Activated gamma-delta T cell treated with anti-CD3 and anti-CD28 coated beads, Interleukin-2, amount 50 U/mL, for 16 hours (primary cell): ENCODE measurements around the gene MCTP2.

Experiments
- DNase-seq: peaks from one replicate; pipeline ENCODE4 v3.0.0-alpha.2; 2020; ENCODE audit warnings: low read depth

MCTP2 gene

DNA sequence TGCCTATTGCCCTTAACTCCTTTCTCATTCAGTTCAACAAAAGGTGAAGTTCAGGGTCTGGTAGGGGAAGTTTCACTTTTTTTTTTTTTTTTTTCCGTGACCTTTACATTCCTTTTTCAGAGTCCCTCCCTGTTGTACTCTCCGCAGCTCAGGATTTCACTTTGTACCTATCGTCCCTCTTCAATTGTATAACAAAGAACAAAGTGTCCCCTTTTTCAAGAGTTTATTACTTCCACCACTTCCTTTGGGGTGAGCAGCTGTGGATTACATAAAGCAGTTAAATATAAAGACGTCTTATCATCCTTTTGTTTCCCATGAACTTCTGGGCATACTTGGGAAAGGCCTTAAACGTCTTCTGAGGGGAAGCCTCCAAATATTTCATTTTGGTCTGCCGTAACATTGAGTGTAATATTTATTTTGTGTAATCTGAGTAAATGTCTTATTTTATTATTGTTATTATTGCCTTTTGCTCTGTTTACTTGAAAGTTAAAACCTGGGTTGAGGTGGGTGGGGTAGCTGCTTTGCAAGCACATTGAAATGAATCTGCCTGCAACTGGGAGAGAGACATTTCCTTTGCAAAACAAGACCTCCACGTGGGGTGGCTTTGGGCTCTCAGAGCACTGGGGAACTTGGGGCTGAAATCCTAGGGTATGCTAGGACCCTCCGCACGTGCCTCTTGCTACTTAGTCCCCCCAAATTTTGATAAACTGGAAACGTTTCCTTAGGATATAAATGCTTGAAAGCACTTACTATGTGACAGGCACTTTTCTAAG is 169.4 kb downstream of the MCTP2 start:
- no peak for DNase-seq

DNA sequence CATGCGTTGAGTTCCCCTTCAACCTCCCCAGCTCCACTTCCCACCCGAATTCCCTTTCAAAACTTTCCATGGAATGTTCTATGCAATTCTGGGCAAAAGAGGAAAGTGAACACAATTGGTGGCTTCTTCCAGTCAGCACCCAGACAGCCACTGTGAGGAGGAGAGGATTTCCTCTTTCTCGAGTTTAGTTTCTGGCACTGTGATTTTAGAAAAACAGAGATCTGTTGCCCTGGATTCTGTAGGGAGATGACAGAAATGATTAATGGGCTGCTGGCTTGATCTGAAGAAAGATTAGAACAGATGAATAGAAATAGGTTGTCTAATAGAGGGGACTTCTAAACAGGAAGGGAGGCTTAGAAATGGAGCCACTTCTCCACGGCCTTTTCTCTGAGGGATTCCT is 172.0 kb downstream of the MCTP2 start:
- no peak for DNase-seq

DNA sequence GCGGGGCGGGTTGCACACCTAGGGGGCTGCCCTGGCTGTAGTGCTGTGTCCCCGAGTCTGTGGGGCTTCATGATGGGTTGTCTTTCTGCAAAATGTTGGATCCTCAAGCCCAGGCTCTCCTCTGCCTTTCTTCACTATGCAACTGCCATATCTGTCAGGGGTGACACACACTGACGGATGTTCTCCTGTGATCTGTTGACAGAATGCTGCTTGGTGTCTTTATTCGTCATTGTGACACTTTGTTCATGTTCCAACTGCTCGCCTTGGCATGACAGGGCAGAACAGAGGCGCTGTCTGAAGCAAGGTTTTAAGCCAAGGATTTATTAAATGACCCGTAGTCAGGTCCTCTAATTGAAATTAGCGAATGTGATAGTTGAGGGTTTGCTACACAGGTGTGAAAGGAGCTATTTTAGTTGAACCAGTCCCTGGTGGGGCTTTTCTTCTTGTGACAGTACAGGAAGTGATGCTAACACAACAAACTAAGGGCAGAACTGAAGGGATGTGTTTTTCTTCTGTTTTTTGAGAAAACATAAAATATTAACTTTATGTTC is 173.4 kb downstream of the MCTP2 start:
- DNase-seq: no peak

DNA sequence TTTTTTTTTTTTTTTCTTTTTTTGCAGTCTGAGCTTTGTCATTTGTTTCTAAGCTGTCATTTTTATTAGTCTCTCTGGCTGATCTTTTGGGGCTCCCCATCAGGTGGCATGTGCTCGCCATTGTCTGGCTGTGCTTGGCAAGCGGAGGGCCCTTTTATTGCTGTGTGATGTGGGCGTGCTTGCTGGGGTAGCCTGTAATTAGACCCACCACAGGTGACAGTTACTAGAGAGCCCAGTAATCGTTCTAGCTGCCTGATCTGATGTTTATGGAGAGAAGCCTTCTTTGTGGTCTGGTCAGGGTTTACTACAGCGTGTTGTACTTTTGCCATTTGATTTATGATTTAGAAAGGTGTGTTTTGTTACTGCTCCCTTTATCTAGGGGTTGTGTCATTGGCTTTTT is 179.9 kb downstream of the MCTP2 start:
- DNase-seq: no peak

DNA sequence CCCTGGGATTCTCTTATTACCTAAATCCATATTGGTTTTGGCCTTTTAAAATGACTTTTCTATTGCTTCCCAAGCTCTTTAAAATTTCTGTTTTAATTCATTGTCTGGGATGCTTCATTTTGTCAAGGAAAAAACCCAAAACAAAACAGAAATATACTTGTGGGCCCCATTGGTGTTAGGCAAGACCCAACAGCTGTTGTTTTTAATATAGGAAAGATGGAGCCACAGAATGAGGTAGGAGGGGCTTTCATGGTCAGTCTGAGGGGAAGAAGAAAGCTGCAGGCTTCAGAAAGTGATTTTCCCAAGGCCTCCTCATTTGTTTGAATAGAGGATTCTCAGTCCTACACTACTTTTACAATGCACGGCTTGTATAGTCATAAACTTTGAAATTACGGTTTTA is 180.5 kb downstream of the MCTP2 start:
- DNase-seq: no peak

DNA sequence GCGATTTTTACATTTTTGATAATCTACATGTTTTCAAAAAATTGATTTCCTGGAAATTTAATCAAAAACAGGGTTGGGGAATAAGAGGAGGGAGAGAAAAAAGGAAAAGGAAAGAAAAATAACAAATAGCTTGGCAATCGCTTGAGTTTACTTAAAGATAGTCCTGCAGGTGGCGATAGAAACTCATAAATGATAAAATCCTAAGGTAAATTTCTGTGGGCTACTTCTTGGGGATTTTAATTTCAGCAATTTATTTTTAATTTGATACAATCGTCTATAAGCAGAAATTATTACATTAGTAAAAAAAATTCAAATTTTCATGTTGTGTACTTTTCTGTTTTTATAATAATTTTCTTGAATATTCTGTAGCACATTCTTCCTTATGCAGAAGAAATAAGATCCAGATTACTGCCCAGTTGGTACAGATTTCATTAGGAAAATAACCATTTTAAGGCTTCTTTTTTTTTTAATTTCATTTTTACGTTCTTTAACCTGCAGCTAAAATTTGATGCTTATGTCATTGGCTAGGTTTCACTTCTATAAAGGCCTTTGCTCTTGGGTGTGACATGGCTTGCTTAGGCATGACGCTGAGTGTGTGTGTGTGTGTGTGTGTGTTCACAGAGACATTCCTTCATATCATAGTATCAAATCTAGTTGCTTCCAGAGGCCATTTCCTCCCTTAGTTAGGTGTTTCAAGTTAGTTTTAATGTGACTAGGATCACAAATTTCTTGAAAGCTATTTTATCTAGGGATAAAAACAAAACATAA is 181.8 kb downstream of the MCTP2 start:
- DNase-seq: no peak

DNA sequence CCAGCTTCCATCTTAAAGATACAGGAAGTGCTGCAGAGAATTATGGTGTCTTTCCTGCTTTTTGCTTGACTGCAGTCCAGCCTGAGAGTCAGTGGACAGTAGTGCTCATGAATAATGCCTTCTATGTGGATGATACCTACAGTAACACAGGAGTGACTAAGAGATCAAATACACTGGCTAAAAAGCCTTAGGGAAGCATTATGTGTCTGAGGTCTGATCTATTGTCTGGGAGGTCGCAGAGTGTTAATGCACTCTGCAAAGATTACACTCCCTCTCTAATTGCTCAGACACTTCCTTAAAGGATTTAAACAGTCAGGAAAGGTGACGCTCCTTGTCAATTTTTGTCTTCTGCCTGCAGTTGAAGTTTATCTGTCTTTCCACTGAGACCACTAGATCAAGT is 183.6 kb downstream of the MCTP2 start:
- no peak for DNase-seq

DNA sequence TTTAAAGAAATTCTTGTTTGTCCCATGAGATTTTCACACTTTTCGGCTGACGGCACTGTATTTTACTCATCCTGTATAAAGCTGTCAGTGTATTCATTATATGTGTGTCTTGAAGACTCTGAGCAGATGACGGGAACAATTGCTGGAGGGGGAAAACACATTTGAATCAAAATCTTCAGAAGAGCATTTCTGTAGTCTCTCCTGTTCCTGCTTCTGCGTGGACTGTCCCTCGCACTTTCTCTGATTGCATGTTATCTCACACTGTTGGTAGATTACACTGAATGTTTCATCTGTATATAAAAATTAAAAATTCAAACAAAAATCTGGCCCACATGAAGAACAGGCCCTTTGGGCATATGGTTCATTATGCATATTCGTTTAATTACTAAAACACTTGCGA is 184.9 kb downstream of the MCTP2 start:
- no peak for DNase-seq

DNA sequence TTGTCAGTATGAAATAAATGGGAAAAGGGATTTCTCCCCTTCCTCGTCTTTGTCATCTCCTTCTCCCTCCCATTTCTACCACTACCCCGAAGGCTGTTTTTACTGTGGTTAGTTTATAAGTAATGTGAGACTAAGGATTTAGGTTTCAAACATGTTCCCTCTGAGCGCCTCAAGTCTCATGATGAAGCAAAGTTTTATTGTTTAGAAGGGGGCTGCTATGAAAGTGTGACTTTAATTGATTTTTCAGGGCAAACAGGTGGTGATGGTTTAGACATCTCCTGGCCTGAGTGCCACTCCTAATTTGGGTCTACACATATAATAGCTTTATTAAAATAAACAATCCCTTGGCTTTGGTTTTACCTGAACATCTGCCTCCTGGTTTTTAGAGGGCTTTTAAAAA is 185.5 kb downstream of the MCTP2 start:
- DNase-seq: no peak

DNA sequence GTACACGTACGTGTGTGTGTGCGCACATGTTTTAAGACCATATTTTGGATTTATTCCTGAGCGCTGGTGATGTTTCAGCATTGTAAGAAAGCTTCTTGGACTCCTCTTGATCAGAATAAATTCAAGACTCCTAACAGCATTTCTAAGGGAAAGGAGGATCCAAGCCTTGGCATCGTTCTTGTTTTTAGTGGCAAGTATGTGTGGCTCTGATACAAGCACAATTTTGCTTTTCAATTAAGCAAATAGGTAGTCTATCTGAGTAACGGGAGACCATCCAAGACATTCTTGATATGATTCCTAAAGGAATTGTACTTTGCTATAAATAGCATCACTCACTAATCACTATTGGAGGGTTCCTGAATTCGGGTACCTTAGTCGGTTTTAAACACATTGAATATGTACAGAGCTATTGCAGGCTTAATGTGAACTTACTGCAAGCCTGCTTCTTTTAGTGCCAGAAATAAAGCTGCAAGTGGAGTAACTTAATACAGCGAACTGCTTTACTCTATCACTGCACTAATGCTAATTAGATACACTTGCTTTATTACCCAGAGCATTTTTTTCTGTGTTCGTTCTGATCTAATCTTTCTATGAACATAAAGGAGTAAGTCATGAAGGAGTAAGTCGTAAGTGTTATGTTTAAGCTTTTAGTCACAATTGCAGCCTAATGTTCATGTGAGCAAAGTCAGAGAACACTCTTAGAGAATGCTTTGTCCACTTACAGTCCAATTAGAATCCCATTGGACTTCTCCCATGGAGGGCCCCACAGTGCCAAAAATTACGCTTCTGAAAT is 186.3 kb downstream of the MCTP2 start:
- no peak for DNase-seq

DNA sequence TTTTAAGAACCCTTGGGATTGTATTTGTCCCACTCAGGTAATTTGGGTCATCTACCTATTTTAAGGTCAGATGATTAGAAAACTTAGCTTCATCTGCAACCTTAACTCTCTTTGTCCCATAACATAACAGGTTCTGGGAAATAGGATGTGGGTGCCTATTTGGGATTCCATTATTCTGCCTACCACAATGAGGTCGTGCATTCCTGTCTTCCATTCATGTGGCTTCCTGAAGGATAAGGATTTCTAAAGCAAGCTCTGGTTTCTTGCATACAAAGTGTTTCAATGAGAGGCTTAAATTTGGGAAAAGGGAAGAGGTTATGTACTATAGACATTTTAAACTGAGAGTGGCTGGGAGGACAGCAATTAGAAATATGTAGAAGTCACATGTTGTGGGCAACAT is 190.3 kb downstream of the MCTP2 start:
- DNase-seq: no peak

DNA sequence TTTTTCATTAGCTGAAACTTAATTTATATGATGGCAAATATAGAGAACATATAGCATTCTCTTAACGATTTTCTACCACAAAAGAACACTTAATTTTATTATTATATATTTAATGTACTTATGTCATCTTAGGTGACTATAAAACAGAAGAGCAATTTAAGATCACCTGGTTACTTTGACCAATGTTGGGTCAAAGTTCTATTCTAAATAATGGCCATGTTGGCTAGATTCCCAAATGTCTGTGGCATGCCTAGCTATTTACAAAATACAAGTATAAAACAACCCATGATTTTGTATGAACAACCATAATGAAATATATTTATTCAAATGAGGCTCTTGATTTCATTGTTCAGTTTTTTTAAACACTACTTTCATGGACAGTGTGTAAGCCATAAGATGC is 200.9 kb downstream of the MCTP2 start:
- no peak for DNase-seq

DNA sequence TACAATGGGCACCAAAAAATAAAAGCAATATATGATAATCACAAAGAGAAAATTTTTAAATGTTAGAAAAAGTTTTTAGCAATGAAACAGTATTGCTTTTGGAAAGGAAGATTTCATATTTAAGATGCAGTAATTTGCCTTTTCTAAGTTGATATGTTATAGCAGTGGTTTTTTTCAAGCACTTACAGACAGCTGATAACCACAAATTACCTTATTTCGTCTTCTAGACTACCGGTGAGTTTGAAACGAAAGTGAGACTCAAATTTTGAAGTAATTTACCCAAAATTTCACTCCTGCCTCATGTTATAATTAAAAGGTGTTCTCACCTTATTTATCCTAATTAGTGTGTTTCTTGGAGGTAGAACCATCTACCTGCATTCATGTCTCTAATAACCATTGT is 207.8 kb downstream of the MCTP2 start:
- no peak for DNase-seq

DNA sequence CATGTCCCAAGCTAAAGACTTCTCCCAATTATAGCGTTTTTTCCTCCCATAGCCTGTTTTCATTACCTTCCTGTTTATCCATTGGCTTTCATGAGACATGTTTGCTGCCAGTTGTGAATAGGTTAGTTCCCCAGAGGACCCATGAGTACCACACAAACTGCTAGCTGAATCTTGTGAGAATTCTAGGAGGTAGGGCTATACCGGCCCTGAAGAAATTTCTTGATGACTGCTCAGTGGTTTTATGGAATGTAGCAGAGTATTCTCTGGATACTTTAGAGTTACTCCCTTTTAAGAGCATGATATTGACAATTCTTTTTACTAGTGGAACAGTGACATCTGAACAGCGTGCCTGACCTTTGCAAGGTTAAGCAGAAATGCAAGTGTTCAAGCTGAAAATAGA is 210.4 kb downstream of the MCTP2 start:
- DNase-seq: no peak

DNA sequence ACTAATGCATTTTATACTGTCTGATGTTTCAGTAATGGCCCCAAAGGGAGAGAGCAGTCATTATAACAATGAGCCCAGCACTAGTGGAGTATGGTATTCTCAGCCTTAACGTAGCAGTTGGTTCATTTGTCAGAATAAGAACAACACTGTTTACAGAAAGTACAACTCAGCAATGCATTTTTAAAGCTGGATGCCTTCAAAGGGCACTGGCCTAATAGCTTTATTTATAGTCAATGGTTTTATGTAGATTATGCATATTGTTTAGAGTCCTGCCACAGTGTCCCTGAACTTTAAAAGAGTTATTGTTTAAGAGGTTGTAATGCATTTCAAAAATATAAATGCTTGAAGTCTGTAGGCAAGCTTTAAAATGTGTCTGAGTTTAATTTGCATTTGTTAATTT is 211.1 kb downstream of the MCTP2 start:
- no peak for DNase-seq

DNA sequence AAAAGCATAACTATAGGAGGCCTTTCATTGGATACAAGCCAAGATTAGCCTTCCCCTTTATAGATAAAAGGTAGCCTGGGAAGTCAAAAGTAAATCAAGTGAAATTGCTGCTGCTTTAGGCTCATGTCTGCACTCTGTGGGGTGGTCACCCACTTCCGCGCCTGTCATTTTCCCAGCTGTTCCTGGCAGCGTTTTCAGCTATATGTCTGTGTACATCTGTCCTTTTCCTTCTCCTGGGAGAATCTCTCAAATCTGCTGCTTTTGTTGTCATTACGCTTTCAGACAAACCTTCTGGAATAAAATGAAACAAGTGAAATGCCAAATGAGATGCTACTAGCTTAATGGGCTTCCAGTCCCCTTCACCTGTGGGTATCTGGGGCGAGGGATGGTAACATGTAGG is 211.8 kb downstream of the MCTP2 start:
- no peak for DNase-seq

DNA sequence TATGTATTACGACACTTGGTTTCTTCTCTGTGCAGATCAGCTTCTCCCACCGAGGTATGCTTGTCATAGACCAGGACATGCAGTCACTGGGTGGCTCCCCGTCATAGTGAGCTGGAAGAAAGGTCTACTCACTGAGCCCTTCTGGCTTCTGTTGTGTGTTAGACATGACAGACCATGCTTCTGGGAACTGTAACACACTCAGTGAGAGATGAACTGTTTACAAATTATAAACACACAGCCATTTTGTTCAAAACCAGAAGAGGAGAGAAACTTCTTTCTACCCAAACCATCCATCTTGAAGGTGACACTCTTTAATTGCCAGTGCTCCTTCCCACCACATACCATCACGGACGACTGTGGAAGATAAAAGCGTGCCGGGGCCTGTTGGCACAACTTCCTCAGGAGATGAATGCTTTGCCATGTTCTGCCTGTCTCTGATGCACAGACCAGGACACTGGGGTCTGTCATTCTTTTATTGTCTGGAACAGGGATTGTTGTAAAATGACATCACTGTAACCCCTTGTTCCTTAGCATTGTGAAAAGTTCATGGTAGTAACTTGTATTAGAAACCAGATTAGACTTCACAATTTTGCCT is 214.3 kb downstream of the MCTP2 start:
- no peak for DNase-seq

DNA sequence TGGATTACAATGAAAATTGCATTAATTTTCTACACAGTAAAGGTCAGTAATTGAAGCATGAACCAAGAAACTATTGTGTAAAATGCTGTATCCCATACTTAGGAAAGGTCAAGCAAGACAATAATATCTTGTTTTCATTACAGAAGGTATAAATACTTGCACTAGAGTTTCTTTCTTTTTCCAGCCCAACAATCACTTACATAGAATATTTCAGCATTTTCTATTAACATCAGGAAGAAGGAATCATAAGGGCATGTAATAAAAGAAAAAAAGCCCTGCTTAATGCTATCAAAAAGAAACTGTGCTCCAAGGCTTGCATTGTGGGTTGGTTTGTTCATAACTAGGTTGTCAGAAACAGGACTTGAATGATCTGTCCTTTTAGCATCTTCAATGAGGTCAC is 215.1 kb downstream of the MCTP2 start:
- DNase-seq: no peak

DNA sequence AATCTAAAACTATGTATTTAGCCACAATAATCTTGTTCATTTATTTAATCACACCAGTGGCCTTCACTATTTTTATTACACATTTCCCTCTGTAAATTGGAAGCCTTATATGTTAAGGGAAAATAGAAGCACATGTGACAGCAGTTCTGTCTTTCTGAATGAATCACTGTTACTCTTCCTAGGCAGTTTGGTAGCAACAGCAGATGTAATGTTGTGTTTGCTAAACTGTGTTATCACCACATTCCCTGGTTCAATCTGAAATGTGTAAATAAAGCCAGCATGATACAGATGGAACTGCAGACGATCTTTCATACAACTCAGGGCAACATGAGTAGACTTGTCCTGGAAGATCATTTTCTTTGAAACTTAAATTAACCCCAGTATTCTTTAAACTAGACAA is 220.1 kb downstream of the MCTP2 start:
- no peak for DNase-seq

DNA sequence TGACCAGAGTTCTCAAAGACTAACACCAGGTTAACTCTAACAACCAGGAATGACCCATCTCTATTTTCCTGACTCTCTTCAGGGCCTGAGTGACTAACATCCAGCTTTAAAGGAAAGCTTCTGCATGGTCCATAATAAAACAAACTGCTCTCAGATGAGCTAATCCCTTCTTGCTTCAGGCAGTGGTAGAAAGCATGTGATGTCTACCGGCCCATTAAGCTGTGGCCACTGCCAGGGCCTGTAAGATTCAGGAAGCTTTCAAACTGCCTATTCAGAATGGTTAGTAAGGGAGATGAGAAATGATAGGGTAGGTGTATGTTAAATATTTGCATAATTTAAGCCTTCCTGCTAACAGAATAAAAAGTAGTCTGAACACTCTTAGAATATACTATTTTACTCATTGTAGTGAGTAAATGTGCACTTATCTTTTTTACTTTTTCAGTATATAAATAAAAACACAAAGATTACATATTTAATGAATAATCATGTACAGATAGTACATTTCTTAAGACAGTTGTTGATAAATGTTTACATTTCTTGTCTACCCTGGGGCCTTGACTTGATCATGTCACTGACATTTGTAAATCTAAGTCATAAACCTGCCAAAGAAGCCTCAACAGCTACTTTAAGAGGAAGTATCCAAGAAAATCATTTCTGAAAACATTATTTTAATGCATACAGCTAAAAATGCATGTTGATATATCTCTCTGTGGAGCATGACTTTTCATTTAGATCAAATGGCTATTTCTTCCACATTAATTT is 222.0 kb downstream of the MCTP2 start:
- no peak for DNase-seq

DNA sequence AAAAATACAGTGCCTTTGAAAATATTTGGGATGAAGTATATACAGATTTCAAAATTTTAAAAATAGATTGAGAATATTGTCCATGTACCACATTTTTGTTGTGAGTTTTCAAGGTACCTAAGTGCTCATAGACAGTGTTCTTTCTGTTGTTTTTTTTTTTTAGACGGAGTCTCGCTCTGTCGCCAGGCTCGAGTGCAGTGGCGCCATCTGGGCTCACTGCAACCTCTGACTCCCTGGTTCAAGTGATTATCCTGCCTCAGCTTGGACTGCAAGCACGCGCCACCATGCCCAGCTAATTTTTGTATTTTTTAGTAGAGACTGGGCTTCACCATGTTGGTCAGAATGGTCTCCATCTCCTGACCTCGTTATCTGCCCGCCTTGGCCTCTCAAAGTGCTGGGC is 223.9 kb downstream of the MCTP2 start:
- no peak for DNase-seq

DNA sequence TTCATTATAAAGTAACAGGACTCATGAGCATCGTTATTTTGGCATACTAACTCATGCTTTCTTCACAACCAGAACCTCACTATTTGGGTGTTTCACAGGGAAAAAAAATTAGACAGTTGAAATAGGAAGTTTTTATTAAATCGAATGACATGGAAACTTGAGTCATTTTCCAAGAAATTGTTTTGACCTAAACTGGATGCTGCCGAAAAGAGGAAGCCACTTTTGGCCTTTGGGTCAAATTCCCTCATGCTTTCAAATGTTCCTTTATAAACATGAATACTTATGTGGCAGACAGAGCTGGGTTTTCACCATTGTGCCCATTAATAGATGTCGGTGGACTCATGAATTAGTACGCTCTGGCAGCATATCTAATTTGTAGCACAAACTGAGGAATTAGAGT is 224.9 kb downstream of the MCTP2 start:
- no peak for DNase-seq
